KG1 (cell line): ENCODE measurements around the gene SFN.
"Not testable (repeated sequence)": the region's sequence is repeated elsewhere in the genome, so short reads cannot be mapped to it uniquely, and the experiment has no call there.

Source experiments
- DNase-seq: peaks from one replicate; lab custom pipeline; 2025; lab: John Stamatoyannopoulos, UW

SFN gene

DNA sequence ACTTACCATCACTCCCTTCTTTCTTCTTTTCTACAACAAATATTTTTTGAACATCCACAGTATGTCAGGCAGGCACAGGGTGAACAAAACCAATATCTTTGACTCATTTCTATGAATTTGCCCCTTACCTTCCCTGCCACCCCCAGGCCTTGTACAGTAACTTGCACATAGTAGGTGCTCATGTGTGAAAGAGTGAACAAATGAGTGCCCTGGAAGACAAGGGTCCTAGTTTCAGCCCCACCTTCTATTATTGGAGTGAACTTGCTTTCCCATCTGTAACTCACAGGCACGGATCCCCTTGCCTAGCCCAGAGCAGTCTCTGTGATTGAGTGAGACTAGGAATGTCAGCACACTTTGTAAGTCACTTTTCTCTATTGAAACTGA is 23.6 kb upstream of the SFN start:
- no peak for DNase-seq

DNA sequence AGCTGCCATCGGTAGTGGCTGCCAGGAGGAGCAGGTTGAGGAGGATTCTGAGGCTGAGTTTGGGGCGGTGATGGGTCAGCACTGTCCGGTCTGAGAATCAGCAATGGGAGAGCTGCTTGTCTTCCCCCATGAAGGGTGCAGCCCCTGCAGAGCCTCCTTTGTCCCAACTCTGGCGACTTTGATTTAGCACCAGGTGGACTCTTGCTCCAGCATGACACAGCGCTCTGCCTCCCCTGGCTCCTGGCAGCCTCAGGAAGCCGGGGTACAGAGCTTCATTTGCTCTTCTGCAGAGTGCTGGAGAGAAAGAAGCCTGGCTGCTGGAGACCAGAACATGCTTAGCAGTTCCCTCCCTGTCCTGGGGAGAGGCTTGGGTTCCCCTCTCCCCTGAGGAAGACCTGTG is 23.2 kb upstream of the SFN start:
- no peak for DNase-seq

DNA sequence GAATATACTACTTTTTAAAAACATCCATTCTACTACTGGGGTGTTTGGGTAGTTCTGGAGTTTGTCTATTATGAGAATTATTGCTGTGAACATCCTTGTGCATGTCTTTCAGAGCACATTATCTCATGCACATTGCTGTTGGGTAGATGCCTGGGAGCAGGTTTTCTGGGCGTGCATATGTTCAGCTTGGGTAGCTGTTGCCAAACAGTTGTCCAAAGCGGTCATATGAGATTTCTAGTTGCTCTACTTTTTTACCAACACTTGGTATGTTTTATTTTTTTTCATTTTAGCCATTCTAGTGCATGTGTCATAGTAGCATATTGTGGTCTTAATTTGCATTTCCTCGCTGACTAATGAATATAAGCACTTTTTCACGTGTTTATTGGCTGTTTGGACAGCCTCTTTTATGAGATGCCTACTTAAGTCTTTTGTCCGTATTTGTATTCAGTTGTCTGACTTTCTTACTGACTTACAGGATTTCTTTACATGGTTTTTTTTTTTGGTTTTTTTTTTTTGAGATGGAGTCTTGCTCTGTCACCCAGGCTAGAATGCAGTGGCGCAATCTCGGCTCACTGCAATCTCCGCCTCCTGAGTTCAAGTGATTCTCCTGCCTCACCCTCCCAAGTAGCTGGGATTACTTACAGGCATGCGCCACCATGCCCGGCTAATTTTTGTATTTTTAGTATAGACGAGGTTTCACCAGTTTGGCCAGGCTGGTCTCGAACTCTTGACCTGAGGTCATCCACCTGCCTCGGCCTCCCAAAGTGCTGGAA is 18.3 kb upstream of the SFN start:
- DNase-seq = no peak

DNA sequence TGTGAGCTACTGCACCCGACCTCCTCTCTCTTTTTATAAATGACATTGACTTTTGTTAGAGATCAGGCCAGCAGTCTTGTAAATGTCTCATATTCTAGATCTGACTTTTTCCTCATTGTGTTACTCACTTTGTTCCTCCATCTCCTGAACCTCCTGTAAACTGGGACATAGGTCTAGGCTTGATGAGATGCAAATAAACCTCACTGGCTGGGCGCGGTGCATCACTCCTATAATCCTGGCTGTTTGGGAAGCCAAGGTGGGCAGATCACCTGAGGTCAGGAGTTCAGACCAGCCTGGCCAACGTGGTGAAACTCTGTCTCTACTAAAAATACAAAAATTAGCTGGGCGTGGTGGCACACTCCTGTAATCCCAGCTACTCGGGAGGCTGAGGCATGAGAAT is 15.1 kb upstream of the SFN start:
- not testable (repeated sequence) for DNase-seq

DNA sequence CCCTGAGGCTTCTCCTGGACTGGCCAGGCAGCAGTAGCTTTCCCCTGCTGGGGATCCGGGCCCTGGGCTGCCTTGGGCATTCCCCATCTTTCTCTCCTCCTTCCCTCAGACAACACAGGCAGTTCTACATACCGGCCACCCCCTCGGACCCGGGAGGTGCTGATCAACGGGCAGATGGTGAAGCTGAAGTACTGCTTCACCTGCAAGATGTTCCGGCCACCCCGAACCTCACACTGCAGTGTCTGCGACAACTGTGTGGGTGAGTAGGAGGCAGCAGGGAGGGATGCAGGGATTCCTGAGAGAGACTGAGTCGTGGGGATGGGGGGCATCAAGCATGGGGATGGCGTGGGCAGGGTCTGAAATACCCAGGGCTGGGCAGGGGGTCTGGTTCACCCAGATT is 14.4 kb upstream of the SFN start:
- DNase-seq = no peak

DNA sequence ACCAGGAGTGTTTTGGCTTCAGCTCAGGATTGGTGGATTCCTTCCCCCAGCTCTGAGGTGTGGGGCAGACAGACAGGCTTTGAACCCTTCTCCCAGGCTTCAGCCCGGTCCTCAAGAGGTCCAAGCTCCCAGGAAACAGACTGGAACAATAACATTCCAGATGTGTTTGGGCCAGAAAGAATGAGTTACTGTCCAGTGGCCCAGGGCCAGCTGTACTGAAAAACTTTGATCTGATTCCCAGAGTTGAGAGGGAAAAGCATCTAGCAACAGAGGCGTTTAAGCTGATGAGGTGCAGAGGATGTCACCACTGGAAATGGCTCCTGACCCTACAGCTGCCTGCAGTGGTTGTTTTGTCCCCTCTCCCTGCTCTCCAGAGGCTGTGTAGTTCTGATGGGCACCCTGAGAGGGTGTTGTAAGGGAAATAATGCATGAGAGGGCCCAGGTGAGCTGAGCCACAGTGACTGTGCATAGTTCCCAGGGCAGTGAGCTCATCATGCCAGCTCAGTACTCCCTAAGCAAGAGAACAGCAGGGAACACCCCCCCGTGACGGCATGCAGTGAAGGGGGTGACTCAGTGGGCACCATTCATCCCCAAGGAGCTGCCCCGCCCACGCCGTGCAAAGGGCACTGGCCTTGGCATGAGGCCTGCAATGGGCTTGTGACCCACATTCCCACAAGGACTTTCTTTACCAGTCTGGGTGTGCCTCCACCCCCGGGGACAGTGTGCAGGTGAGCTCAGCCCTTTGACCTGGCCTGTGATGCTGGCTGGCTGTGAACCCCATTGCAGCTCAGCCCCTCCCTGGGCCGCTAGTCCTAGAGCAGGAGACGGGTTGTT is 13.8 kb upstream of the SFN start:
- no peak for DNase-seq

DNA sequence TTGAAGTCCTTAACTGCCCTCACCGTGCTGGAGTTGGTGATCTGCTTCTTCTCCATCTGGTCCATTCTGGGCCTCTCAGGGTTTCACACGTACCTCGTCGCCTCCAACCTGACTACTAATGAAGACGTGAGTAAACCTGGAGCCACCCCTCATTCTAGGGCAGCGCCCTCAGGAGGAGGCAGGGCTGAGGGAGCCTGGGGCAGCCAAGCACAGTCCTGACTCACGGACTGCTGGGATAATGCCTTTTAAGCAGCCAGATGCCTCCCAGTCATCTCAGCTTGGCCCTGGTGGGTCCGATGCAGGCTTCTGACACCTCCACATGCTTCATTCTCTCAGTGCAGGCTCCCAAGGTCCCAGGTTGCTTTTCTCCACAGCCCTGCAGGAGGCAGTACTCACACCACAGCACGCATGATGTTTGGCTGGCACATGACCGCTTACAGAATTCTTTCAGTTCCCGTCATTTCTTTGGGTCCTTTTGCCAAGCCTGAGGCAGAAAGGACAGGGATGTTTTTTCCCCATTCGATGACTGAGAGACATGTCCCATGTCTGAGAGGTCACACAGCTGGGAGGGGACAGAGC is 11.8 kb upstream of the SFN start:
- DNase-seq = no peak

DNA sequence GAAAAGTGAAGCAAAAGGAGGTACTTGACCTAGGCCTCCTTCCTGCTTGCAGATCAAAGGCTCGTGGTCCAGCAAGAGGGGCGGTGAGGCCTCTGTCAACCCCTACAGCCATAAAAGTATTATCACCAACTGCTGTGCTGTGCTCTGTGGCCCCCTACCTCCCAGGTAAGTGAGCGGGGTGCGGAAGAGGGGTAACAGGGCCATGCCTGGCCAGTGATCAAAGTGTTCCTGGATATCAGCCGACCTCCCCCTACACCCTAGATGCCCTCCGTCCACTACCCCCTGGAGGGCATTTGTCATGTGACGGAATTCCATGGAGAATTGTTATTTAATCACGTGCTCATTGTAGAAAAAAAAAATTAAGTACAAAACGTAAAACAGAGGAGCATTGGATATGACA is 10.2 kb upstream of the SFN start:
- DNase-seq = no peak

DNA sequence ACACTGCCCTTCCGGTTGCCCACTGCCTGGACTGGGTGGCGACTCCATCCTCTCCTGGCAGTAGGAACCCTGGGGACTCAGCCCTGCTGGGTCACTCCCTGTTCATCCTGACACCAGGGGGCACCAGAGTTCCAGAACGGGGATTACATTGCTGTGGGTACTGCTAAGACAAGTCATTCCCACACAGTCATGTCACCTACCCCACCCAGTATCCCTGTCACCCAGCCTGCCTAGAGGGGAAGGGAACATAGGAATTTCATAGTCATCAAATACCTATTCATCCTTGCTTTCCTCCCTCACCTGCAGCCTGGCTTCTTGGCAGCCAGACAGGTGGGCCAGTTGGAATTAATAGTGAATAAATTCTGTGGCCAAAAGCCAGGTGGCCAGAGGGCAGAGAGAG is 9.8 kb upstream of the SFN start:
- DNase-seq = peak; percentile 5

DNA sequence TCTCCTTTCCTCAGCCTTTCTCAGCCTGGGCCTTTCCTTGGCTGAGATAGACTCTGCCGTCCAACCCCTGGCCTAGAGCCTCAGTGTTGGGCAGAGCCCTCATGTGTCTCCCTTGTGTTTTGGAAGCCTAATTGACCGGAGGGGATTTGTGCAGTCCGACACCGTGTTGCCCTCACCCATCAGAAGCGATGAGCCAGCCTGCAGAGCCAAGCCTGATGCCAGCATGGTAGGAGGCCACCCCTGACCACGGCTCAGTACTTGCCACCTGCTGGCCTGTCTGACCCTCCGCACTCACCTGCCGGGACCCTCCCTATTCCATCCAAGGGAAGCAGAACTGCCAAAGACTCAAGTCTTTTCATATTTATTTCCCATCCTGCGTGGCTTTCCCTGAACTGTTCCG is 9.3 kb upstream of the SFN start:
- DNase-seq = no peak

DNA sequence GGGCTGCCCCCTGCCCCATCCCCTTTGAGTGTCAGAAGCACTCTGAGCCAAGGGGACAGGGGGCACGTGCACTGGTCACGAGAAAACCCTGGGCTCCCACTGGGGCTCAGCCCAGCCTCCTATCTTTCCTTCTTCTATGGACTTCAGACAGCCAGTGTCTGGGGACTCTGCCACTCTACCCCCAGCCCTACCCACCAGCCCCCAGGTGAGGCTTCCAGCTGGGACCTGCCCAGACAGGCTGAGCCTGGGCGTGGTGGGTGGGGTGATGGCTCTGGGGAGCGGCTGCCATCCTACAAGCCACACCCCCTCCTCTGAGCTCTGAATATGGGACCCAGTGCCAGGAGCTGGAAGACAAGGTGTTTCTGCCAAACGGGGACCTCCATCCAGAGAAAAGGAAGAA is 8.0 kb upstream of the SFN start:
- DNase-seq = no peak

DNA sequence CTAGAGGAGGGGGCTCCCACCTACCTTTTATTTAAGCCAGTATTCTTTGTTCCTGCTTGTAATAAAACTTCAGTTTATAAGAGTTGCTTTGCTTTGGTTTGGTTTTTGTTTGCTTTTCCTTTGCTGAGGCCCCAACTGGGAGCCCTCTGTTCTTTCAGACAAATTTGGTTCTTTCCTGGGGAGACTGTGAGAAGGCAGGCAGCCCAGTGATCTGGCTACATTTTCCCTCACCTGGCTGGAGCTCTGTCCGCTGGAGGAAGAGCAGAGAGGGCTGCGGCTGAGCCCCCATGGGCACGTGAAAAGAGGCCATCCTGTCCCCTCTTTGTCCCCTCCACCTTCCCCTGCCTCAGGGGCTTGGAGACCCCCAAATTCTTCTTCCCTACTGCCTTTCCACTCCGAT is 7.3 kb upstream of the SFN start:
- no peak for DNase-seq

DNA sequence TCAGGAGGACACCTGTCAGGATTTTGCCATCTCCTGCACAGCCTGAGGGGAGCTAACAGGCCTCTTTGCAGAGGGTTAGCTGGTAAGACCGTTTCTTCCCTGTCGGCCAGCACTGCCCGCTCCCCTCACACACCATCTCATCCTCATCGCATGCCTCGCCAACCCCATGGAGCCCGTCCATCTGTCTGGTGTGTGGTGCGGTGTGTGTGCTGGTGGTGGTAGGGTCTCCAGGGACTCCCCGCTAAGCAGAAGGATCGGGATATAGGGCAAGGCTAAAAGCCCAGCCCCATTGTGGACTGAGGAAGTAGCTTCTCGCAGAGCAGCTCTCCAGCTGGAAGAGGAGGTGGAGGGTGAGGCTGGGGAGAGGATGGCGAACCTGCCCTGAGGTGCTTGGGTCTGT is 6.8 kb upstream of the SFN start:
- DNase-seq = no peak

DNA sequence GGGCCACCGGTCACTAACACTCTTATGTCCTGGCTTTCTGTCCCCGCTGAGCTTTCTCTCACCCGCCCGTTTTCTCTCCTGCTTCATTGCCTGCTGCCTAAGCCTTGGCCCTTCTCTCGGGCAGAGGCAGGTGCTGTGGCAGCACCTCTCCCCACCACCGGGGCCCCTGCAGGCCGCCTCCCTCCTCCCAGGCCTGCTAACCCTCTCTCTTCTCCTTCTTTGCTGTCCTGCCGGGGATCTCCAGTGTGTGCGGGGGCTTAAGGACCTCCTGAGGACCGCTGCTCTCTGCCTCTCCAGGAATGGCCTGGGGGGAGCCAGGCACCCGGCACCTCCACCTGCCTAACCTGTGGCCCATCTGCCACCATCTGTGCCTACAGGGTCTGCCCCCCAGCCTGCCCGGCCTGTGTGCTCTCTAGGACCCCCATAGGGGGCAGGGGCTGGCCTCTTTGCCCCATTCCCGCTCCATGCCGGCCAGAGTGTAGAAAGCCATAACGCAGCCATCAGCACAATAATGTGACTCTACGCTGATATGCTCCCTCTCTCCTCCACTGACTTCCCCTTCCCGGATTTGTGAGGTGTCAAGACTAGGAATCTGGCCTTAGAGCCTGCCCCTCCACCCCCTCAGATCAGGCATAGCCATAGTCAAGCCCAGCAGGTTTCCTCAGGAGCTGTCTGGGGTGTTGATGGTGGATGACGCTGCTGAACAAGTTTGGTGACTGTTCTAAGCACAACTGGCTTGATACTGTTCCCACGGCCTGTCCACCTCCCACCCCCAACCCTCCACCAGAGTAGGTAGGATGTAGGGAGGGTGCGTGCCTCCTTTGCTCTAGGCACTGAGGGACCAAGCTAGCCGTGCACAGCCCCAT is 6.1 kb upstream of the SFN start:
- no peak for DNase-seq

DNA sequence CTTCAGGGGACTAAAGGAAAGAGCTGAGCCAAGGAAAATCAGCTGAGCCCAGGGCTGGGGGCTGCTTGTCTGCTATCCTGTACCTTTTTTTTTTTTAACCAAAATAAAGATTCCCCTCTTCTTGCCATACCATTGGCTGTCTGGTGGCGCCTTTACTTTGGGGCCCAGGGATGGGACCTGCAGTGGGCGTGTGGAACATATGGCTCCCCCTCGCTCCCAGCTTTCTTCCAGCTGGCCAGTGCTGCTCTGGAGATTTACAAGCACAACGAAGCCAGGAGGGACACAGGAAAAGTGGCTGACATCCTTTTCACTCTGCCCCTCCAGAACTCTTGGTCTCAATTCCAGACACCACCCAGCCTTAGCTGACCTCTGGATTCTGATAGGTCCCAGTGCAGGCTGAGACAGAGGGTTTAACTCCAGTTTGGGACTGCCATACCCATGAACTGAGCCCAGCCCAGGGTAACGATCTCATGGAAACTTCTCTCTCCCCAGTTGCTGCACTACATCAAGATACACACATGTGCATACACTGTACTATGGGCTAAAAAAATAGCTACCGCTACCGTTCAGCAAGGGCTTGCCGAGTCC is 5.4 kb upstream of the SFN start:
- DNase-seq = no peak

DNA sequence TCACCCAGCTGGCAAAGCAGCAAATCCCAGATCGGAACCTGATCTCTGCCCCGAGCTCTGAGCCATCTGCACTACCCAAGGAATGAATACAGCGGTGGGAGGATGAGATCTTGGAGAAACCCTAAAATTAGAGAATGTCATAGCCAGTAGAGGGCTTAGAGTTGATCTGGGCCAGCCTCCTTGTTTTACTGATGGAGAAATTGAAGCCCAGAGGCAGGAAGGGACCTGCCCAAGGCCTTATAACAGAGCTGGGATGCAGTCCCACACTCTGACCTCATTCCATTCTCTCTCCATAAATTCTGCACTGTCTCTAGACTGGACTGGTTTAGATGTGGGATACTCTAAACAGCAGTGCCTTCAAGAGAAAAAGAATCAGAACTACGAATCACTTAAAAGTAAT is 4.8 kb upstream of the SFN start:
- DNase-seq = no peak

DNA sequence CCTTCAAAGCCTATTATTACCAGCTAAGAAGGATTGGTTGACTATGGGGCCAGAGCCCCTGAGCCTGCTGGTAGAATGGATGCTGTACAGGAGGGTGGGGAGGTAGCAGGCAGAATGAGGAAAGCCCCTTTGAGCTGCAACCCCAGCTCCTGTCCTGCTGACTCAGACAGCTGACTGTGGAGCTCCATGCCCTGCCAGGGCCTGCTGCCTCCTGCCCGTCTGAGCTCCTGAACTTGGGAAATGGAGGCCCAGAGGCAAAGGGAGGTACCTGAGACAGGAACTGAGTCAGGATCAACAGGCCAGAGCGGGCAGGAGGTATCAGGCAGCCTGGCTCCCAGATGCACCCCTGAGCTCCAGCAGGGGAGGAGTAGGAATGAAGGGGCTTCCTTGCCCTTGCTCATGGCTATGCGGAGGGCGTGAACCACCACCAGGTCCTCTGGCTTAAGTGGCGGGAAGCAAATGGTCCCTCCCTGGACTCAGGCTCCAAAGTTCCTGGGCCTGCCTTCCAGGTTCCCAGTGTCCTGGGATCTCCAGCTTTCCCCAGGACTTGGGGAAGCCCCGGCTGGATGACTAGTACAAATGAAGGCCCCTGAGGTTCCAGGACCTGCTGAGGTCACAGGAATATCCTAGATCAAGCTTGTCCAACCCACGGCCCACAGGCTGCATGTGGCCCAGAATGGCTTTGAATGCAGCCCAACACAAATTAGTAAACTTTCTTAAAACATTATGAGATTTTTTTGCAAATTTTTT is 3.9 kb upstream of the SFN start:
- DNase-seq = no peak

DNA sequence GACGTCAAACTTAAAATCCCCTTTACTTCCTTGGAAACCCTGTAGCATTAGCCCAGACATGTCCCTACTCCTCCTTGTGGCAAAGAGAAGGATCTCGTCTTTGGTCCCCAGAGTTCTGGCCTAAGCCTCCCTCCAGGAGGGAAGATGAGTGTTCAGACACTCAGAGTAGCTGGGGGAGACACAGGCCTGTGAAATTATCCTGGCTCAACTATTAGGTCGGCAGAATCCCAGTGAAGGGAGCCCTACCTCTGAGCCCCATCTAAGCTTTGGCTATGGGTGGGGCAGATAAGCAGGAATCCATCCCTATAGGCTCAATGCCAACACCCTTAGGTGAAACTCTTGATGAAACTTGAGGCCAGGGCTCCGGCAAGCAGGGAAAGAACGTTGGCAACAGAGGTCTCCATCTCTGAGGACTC is 1.7 kb upstream of the SFN start:
- DNase-seq = no peak

DNA sequence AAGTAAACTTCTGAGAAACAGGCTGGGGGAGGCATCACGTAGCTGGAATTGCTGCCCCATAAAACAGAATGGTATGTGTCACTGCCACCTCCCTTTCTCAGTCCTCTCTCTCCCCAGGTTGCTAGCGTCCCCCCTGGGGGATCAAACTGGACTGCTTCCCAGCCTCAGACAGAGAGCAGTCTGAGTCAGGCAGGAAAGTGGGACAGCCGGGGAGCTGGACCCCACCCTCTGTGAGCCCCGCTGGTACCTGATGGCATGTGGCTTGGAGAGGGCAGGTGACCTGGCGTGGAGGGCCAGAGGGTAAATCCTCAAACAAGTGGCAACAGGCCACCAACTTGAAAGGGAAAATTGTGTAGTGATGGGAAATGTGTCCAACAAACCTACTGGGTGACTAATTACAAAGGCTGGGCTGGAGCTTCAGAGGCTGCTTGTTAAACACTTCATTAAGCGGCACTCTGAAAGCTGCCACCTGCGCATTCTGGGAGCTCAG is 1.0 kb upstream of the SFN start:
- no peak for DNase-seq

DNA sequence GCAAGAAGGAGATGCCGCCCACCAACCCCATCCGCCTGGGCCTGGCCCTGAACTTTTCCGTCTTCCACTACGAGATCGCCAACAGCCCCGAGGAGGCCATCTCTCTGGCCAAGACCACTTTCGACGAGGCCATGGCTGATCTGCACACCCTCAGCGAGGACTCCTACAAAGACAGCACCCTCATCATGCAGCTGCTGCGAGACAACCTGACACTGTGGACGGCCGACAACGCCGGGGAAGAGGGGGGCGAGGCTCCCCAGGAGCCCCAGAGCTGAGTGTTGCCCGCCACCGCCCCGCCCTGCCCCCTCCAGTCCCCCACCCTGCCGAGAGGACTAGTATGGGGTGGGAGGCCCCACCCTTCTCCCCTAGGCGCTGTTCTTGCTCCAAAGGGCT is 732 bp downstream of the SFN start:
- DNase-seq = no peak
